ENCODE measurements around the gene RBM6.
"Not testable (repeated sequence)": the region's sequence is repeated elsewhere in the genome, so short reads cannot be mapped to it uniquely, and the experiment has no call there.

Gene RBM6

GRCh38 chr3:50010959-50011358 is 71.0 kb downstream of the RBM6 start:
- Histone ChIP-seq H3K27me3 (ENCODE audit: insufficient read depth, low read length) (no peaks in the 10 kb centered on the region), H2AFZ (ENCODE audit: low read length) (no peak overlapping the region)

GRCh38 chr3:50015918-50016317 is 76.0 kb downstream of the RBM6 start:
- Histone ChIP-seq H3K27ac (ENCODE audit: low read depth, low read length, poor library complexity, severe bottlenecking) (no peak overlapping the region), H4K20me1 (ENCODE audit: insufficient read depth, low read length) (no peaks in the 10 kb centered on the region), H3K9ac (ENCODE audit: low read length) (no peak overlapping the region), H3K9me2 (ENCODE audit: low read depth, low read length) (no peaks in the 10 kb centered on the region), H3F3A (ENCODE audit: insufficient read depth, low read length) (no peaks in the 10 kb centered on the region), H3K4me3 (ENCODE audit: low read depth, low read length, poor library complexity, severe bottlenecking) (no peak overlapping the region), H3K4me1 (ENCODE audit: insufficient read depth, low read length, severe bottlenecking) (no peaks in the 10 kb centered on the region), H3K4me2 (ENCODE audit: low read length) (no peak overlapping the region), H2AFZ (ENCODE audit: low read length) (no peak overlapping the region), H3K36me3 (ENCODE audit: insufficient read depth, low read length) (peaks cover 68% of the 10 kb centered on the region), H3K9me3 (ENCODE audit: low read length) (no peaks in the 10 kb centered on the region), H3K79me2 (ENCODE audit: insufficient read depth, low read length) (no peaks in the 10 kb centered on the region), H3K27me3 (ENCODE audit: insufficient read depth, low read length) (no peaks in the 10 kb centered on the region)
- TF ChIP-seq EZH2 (IDR thresholded peaks at IDR 0.05; ENCODE audit: borderline replicate concordance, low read length): no peak
- TF ChIP-seq CTCF (IDR thresholded peaks at IDR 0.05; ENCODE audit: low read length): no peak

More at GRCh38 chr3:50010959-50011358, 71.0 kb downstream of the RBM6 start:
- no peak overlapping the region for H3K4me2 ChIP-seq (ENCODE audit: low read length)
- peaks cover 48% of the 10 kb centered on the region for H3K36me3 ChIP-seq (ENCODE audit: insufficient read depth, low read length)
- H4K20me1 ChIP-seq (ENCODE audit: insufficient read depth, low read length): no peaks in the 10 kb centered on the region
- H3K79me2 ChIP-seq (ENCODE audit: insufficient read depth, low read length): no peaks in the 10 kb centered on the region
- H3K27ac ChIP-seq (ENCODE audit: low read depth, low read length, poor library complexity, severe bottlenecking): no peak overlapping the region
- no peak overlapping the region for H3K4me3 ChIP-seq (ENCODE audit: low read depth, low read length, poor library complexity, severe bottlenecking)
- H3K4me1 ChIP-seq (ENCODE audit: insufficient read depth, low read length, severe bottlenecking): no peaks in the 10 kb centered on the region
- no peaks in the 10 kb centered on the region for H3K9me3 ChIP-seq (ENCODE audit: low read length)
- H3K9me2 ChIP-seq (ENCODE audit: low read depth, low read length): no peaks in the 10 kb centered on the region
- H3F3A ChIP-seq (ENCODE audit: insufficient read depth, low read length): no peaks in the 10 kb centered on the region
- no peak overlapping the region for H3K9ac ChIP-seq (ENCODE audit: low read length)
- no peak for TF ChIP-seq CTCF (IDR thresholded peaks at IDR 0.05; ENCODE audit: low read length)
- no peak for TF ChIP-seq EZH2 (IDR thresholded peaks at IDR 0.05; ENCODE audit: borderline replicate concordance, low read length)

- Histone ChIP-seq H3K4me2 (ENCODE audit: low read length) (no peak overlapping the region), H3K36me3 (ENCODE audit: insufficient read depth, low read length) (peaks cover 33% of the 10 kb centered on the region), H3K79me2 (ENCODE audit: insufficient read depth, low read length) (peaks cover 3% of the 10 kb centered on the region; the same call in 1 of the 2 replicates), H3K27ac (ENCODE audit: low read depth, low read length, poor library complexity, severe bottlenecking) (no peak overlapping the region), H2AFZ (ENCODE audit: low read length) (no peak overlapping the region), H3K4me3 (ENCODE audit: low read depth, low read length, poor library complexity, severe bottlenecking) (no peak overlapping the region), H3K9me2 (ENCODE audit: low read depth, low read length) (no peaks in the 10 kb centered on the region), H3K4me1 (ENCODE audit: insufficient read depth, low read length, severe bottlenecking) (peaks cover 10% of the 10 kb centered on the region), H3K27me3 (ENCODE audit: insufficient read depth, low read length) (no peaks in the 10 kb centered on the region), H3F3A (ENCODE audit: insufficient read depth, low read length) (no peaks in the 10 kb centered on the region), H3K9ac (ENCODE audit: low read length) (no peak overlapping the region), H3K9me3 (ENCODE audit: low read length) (no peaks in the 10 kb centered on the region), H4K20me1 (ENCODE audit: insufficient read depth, low read length) (no peaks in the 10 kb centered on the region)
- TF ChIP-seq CTCF (IDR thresholded peaks at IDR 0.05; ENCODE audit: low read length) (no peak), EZH2 (IDR thresholded peaks at IDR 0.05; ENCODE audit: borderline replicate concordance, low read length) (no peak)
Measured at GRCh38 chr3:50028346-50028745, 88.4 kb downstream of the RBM6 start.

GRCh38 chr3:50031201-50031600 is 91.3 kb downstream of the RBM6 start:
- H3F3A ChIP-seq (ENCODE audit: insufficient read depth, low read length); H3K9ac ChIP-seq (ENCODE audit: low read length); H3K79me2 ChIP-seq (ENCODE audit: insufficient read depth, low read length): not testable (repeated sequence)

More at GRCh38 chr3:50031201-50031600, 91.3 kb downstream of the RBM6 start:
- not testable (repeated sequence) for H3K27ac ChIP-seq (ENCODE audit: low read depth, low read length, poor library complexity, severe bottlenecking); H3K27me3 ChIP-seq (ENCODE audit: insufficient read depth, low read length); H3K9me3 ChIP-seq (ENCODE audit: low read length); H4K20me1 ChIP-seq (ENCODE audit: insufficient read depth, low read length); H3K9me2 ChIP-seq (ENCODE audit: low read depth, low read length); H2AFZ ChIP-seq (ENCODE audit: low read length); H3K4me2 ChIP-seq (ENCODE audit: low read length); H3K4me3 ChIP-seq (ENCODE audit: low read depth, low read length, poor library complexity, severe bottlenecking)
- H3K36me3 ChIP-seq (ENCODE audit: insufficient read depth, low read length): peaks cover 28% of the 10 kb centered on the region
- H3K4me1 ChIP-seq (ENCODE audit: insufficient read depth, low read length, severe bottlenecking): peaks cover 10% of the 10 kb centered on the region

Measured in OCI-LY1 (cell line).